Left kidney (tissue), 2 donors: ENCODE data around the gene HRC. TPM values are rescaled to one million over a fixed set of nuclear protein-coding genes. Genes with fewer than 3 reads are reported as not detected.
"Not testable (repeated sequence)": the region's sequence is repeated elsewhere in the genome, so short reads cannot be mapped to it uniquely, and the experiment has no call there.

Experiments used
- DNase-seq: peaks from one replicate; pipeline ENCODE4 v3.0.0-alpha.2; 2013
- polyA plus RNA-seq: library from polyadenylated mRNA; unstranded; fragments of 120-200 nt; gene quantifications from one replicate; pipeline ENCODE4 v1.2.1, GENCODE V29; 2013; ENCODE audit not compliant: insufficient read length

Gene HRC
- polyA plus RNA-seq, 1 donor: 22.9 TPM

DNA sequence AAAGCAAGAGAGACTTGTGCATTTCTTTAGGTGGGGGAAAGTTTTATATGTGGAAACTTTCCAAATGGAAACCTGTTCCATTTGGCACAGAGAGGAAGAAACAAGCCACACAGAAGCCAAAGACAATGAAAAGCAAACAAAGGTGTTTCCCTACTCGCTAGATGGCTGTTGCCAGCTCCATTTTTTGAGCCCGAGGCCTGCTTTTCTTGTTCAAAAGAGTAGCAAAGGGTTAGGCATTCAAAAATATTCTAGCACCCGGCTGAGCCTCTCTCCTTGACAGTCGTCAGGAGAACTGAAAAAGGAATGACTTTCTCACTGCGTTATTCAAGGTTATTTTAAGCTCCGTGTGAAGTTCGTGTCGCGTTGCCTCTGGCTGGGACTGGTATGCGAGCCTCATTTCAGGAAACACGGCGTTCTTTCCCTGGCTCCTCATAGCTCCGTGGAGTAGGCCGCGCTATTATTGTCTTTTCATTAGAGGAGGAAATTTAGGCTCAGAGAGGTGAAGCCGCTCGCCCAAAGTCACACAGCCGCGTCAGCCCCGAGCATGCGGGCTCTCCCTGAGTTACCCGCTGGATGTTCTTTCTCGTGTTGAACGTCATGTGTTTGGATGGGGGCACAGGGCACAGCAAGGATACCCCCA lies 10.0 kb upstream of the HRC start:
- DNase-seq: no peak

DNA sequence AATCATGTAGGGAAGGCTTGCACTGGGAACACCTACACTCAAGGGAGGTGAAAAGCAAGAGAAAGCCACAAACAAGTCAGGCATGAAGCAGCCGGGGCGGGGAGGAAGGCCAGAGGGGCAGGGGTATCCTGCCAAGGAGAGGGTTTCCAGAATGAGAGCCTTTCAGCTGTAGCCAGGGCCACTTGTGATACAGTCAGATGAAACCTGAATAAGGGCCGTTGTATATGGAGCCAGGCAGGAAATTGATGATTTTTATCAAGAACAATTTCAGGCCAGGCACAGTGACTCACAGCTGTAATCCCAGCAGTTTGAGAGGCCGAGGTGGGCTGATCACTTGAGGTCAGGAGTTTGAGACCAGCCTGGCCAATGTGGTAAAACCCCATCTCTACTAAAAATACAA lies 6.8 kb upstream of the HRC start:
- no peak for DNase-seq

DNA sequence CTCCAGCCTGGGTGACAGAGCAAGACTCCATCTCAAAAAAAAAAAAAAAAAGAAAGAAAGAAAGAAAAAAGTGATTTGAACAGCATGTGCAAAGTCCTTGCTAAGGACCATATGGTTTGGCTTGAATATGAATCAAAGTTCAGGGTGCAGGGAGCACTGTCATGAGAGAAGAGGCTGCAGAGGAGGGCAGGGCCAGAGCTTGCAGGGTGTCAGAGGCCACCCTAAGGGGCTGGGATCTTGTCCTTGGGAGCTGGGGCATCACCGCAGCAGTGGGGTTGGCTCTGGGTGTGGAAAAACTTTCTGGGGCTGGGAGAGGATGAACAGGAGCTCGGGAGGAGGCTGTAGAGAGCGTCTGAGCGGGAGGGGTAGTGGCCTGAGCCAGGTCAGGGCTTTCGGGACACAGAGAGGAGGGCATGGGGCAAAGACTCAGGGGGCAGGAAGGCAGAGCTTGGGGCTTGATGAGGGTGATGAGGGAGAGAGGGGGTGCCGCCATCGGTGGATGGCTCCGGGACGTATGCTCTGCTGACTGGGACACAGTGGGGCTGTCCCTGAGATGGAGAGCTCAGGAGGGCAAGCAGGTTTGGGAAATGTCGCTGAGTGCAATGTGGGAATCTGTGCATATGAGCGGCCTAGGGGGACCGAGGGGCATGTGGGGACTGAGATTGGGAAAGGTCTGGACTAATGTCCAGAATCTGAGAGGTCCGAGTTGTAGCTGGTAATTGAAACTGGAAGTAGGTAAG lies 5.4 kb upstream of the HRC start:
- no peak for DNase-seq

DNA sequence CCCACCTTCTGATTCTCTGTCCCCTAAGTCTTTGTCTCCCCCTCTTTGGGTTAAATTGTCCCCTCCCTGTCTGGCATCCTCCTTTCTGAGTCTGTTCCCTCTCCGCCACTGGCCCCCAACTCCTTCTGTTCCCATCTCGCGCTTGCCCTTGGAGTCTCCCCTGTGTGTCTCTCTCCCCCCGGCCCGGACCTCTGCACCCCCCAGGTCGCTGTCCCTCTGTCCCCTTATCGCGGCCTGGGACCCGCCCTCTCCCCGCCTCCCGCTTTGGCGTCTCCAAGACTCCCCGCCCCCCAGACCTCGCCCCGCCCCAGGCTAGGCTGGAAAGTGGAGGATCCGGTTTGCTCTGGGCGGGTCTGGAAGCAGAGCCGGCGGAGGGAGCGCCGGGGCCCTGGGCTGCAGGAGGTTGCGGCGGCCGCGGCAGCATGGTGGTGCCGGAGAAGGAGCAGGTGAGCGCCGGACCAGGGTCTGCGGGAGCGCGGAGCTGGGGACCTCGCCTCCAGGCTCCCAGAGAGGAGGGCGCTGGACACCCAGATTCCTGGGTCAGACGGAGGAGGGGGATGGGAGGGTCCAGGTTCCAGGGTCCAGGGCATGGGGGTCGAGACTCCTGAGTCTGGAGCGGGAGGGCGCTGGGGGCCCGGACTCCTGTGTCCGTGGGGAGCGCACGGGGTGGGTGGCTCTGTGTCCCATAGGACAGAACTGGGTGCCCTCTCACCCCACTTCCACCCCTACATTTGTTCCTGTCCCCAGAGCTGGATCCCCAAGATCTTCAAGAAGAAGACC lies 2.4 kb upstream of the HRC start, which contains the start of gene TRPM4:
Gene TRPM4 (plus strand): TSS at position 348 of the 780 bp plus-strand sequence. CDS start 75 bp downstream, at position 423.
- DNase-seq: peak; percentile 94

DNA sequence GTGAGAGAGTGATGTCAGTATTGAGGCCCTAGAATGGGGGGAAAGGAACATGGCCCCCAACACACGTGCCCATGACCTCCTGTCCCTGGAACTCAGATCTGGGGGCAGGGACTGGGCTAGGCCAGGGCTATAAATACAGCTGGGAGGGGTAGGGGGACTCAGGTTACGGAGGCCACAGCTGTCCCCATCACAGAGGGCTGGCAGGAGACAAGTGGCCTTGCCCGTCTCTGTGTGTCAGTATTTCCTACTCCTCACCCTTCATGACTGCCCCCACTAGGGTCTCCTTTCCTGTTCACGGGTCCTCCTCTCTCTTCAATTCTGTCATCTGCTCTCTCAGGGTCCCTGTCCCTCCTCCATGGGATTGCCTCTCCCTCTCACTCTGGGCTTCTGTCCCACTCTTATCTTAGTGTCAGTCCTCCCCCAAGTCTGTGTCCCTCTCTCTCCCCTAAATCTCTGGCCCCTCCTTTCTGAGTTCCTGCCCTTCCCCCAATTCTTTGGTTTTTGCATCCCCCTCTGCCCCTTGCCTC lies 687 bp upstream of the HRC start:
- no peak for DNase-seq

DNA sequence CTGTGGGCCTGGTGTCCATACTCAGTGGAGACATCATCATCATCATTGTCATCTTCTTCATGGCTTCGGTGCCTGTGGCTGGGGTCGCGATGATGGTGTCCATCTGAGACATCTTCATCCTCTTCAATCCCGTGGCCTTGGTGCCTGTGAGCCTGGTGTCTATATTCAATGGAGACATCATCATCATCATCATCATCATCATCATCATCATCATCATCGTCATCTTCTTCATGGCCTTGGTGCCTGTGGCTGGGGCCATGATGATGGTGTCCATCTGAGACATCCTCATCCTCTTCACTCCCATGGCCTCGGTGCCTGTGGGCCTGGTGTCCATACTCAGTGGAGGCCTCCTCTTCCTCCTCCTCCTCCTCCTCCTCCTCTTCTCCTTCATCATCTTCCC lies 917 bp downstream of the HRC start:
- DNase-seq: no peak

DNA sequence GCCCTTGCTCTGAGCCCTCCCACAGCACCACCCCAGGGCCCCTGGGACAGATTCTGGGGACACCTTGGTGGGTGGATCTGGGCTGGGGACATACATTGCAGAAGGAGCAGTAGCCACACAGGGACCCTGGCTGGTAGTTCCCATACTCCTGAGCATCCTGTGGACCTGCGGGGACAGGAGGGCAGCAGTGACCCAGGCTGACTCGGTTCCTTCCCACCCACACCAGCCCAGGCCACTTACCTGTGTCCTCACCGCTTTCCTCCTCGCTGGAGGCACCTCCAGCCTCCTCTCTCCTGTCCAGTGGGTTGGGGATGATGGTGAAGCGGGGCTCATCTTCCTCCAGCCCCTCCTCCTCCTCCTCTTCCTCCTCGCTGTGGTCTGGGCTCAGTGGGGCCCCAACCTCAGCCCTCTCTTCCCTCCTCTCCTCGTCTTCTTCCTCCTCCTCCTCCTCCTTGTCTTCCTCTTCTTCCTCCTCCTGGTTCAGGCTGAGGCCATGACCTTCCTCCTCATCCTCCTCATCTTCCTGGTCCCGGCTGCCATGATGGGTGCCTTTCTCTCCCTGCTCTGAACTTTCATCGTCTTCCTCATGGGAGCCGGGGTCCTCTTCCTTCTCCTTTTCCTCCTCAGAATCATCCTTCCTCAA lies 1.9 kb downstream of the HRC start:
- DNase-seq: no peak

DNA sequence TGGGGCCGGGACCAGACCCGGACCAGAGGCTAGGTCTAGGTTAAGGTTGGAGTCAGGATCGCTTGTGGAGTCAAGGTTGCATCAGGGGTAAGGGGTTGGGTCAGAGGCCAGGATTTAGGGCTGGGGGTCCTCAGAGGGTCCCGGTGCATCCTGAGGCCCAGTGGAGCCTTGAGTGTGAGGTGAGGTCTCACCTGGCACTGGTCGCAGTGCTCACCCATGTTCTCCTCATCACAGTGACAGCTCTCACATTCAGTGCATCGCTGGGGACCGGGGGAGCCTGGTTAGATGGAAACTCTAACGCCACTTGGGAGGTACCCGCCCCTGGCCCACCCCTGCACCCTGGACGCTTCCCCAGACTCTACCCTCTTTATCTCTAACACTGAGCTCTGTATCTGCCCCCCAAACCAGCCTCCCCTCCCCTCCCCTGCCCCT lies 3.1 kb downstream of the HRC start:
- DNase-seq: no peak

DNA sequence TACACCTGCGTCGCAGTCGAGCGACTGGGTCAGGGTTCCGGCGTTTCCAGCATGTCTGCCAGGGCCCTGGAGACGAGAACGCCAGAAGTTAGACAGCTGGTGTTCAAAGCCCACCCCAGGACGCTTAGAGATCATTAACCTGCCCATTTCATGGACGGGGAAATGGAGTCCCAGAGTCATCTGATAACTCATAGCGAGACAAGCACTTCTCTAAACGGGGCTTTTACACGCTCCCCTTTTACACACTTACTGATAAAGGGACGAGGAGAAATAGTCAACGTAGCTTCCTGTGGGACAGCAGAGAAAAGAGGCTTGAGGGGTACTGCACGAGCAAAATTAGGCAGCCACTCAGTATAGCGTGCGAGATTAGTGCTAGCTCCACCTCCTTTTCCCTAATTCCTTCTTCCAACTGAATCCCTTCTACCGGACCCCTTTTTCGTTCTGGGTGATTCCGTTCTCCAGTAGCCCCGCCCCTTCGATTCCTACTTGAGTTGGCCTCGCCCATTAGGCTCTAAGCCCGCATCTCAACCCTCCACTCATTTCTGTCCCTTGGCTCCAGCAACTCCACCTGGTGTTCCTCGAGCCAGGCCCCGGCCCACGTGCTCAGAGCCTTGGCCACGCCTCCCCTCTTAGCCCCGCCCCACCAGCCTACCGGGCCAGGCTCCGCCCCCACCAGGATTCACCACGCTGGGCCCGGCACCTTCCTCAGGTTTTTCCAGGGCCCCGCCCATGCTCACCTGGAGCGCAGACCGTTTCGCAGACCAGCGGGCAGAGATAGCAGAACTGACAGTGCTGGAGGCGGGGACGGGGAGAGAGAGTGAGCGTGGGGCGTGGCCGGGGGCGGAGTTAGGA lies 3.7 kb downstream of the HRC start:
- no peak for DNase-seq

DNA sequence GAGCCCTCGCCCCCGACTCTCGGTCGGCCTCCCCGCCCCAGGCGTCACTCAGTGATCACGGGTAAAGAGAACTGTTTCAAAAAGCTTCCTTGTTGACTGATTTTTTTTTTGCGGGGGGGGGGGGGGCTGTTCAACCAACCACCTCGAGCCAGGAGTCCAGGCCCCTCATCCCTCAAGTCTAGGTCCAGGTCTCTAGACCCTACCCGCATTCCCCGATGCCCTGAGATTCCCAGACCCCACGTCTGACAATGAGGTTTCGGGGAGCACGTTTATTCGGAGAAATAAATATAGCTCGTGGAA lies 4.3 kb downstream of the HRC start:
- no peak for DNase-seq

DNA sequence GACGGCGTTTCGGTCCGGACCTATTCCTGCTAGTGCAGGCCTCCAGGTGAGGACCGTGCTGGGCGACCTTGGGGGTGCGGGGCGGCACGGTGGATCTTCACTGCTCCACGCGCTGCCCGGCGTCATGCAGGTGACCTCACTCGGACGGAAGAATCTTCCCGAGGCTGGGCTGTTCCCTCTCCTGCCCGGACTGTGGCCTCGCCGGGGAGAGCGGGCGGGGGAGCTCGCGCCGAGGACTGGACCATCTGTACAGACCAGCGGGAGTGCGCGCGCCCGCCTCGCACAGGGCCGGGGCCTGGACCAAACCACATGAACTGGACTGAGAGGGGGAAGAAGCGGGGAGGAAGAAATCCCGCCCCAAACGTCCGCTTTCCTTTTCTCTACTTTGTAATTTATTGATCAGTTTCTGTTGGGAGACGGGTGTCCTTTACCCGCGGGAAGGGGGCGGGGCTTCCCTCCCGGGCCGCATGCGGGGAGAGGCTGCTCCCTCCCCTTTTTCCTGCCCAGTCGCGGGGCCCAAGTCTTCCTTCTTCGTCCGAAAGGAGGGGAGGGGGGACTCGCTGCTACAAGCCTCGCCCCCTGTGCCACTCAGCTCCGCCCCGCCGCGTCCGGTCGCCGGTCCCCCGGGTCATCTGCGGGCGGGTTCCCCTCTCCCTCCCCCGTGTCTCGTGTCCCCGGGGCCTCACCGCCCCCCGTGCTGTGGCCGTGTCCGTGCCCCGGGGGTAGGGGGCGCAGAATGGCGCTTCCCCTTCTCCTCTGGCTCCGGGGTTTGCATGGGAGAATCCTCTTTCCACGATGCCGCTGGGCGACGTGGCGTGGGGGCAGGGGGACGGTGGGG lies 4.9 kb downstream of the HRC start:
- peak; percentile 90 for DNase-seq

DNA sequence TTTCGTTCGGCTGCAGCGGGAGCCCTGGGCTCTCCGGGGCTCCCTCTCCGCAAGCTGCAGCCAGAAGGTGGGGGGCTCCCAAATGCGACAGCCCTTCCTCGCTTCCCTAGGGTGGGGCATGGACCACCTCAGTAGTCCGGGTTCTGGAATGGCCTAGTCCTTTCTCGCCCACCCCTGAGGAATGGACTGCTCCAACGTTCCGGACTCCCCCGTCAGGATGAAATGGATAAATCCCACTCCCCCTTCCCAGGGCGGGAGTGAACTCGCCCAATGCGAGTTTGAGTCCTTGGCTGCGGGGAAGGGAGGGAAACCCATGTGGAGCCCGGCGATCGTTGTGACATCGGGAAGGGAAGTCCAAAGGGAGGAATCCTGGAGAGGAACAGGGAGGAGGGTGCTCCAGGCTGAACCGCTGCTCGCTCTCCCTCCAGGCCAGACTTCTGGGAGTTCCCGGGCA lies 5.5 kb downstream of the HRC start:
- peak; percentile 89 for DNase-seq

DNA sequence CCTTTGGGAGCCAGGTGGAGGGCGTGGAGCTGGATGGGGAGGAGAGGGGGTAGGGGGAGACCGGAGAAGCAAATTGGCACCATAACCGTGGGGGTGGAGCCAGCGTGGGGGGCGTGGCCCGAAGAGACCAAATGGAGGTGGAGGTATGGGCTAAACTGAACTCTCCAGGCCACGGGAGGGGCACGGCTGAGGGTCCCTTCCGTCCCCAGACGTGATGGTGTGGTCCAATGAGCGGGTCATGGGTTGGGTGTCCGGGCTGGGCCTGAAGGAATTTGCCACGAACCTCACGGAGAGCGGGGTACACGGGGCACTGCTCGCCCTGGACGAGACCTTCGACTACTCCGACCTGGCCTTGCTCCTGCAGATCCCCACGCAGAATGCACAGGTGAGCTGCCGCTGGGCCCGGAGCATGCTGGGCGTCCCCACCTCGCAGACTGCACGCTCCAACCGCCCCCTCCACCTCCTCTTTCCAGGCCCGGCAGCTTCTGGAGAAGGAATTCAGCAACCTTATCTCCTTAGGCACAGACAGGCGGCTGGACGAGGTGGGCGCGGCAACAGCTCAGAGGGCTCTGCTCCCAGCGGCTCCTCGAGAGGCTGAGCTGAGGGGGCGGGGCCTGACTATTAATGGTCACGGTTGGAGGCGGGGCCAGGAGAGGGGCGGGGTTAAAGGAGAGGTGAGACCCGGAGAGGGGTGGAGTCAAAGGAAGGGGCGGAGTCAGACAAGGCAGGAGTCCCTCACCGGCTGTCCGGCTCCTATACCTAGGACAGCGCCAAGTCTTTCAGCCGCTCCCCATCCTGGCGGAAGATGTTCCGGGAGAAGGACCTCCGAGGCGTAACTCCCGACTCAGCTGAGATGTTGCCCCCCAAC lies 6.2 kb downstream of the HRC start:
- peak; percentile 98 for DNase-seq

DNA sequence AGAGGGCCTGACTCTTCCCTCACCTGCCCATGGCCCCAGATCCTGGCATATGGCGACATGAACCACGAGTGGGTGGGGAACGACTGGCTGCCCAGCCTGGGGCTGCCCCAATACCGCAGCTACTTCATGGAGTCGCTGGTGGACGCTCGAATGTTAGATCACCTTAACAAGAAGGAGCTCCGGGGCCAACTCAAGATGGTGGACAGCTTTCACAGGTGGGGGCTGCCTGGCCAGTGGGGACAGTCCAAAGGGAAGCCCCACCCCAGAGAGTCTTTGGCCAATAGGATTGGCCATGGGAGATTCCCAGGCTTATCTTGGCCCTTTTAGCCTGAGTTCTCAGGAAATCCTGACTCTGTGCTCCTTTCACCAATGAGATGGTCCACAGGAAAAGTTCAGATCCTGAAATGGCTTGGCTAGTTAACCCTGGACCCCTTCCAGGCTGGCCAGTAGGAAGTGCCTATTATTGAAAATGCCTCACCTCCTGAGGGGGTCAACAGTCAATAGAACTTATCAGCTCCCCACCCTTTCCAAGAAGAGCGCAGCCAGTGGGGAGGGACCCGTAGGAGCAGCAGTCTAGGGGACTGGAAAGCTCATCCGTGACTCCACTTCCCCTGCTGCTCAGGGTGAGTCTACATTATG lies 7.0 kb downstream of the HRC start:
- no peak for DNase-seq

DNA sequence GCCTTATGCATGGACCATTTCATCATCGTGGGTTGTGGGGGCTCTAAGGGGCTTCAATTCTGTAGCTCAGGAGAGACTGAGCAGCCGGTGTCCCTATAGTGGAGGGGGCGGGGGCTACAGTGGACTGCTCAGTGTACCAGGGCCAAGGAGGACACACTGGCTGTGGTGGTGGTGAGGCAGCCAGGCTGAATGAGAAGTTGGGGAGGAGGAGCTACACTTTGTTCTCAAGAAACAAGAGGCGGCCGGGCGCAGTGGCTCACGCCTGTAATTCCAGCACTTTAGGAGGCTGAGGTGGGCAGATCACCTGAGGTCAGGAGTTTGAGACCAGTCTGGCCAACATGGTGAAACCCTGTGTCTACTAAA lies 8.8 kb downstream of the HRC start:
- DNase-seq: not testable (repeated sequence)

DNA sequence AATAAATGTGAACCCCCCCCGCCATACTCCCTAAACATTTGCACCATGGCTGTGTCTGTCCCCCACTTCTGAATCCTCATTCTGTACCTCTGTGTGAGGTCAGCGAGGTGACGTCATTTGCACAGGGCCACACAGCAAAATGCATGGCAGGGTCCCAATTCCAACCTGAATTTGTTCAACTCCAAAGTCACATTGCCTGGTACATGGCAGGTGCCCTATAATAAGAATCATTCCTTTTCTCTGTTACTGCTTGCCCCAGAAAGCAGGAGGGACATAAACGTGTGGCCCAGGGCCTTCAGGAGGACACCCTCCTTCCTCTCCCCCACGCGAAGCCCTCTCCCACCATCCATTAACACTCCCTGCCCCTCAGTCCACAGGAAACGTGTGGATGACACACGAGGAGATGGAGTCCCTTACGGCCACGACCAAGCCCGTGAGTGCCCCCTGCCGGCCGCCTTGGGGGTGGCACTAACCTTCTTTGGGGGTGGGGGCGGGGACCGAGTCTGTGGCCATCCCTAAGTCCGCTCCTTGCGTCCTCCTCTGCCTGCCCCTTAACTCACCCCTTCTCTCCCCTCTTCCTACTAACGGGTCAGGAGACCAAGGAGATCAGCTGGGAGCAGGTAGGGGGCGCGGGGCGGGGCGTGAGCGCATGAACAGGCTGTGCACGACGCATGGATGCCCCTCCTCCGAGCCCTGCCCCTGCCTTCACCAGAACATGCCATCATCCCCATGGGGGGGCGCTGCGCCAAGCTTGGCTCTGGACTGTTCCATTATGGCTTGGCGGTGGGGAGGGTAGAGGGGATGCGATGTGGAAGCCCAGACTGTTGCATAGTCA lies 9.4 kb downstream of the HRC start:
- DNase-seq: peak; percentile 77

DNA sequence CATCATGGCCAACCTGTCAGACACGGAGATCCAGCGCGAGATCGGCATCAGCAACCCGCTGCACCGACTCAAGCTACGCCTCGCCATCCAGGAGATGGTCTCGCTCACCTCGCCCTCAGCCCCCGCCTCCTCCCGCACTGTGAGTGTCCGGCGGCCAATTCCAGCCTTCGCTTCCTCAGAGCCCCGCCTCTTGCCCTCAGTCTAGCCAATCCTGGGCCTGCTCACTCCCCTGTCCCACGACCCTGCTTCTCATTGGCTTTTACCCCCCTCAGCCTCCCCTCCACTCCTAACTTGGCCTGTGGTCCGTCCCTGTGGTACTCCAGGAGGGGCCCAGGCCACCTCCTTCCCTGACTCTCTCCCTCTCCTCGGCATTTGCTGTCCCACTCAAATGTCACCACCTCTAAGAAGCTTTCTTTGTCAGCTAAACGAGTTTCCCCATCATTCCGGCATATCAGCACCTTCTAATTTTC lies 12.3 kb downstream of the HRC start:
- peak; percentile 94 for DNase-seq

DNA sequence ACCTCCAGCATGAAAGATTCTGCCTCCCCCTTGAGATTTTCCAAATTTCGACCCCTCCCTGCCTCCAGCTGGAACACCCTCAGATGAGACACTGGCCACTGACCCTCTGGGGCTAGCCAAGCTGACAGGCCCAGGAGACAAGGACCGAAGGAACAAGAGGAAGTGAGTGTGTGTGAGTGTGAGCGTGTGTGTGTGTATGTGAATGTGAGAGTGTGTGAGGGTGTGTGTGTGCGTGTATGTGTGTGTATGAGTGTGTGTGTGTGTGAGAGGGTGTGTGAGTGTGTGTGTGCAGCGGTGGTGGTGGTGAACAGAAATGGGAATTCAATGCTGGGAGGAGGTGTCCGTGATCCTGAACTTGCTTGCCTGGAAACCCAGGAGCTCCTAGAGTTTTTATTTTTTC lies 13.8 kb downstream of the HRC start:
- no peak for DNase-seq
